ENCODE data around the gene MVK.

The MVK gene

GRCh38 chr12:109573029-109573913 lies at the start of gene MVK, which contains the start of gene MMAB:
Gene MVK, plus strand, starts transcription at chr12:109573794. Its CDS starts 1,029 bp downstream, at chr12:109574823.
Gene MMAB, minus strand, starts transcription at chr12:109573504. Its CDS starts 24 bp downstream, at chr12:109573480.
- DNase-seq, result peak; percentile 99

DNA sequence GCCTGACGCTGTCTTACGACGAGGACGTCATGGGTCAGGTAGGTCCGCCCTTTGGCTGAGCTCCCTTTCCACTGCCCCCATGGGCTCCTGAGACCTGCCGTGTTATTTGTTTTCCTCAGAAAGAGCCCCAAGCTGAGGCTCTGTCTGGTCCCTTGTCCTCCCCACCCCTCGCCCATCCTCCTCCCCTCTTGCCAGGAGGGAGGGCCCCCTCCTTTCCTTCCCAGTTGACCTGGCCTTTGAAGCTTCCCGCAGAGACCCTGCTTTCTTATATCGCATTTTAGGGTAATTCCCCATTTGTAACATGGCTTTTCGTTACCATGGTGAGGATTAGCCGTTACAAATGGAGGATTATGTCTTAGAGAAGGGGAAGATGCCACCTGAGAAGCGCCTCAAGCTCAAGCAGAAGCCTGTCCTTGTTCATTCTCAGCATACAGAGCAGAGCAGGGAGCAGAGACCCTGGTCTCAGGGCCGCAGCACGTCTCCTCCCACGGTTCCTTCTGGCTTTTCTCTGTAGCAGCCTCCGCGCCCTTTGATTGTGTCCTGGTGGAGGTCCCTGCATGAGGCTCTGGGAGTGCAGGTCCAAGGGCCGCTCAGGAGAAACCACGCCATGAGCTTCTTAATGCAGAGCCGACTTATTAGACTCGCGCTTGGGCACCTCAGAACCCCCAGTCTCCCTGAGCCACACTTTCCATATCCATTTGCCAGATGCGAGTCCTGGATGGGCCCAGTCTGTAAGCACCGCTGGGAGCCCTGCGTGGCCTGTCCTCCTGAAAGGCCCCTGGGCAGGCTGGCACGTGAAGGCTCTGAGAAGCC lies 48.9 kb upstream of the MVK start:
- DNase-seq, result no peak

DNA sequence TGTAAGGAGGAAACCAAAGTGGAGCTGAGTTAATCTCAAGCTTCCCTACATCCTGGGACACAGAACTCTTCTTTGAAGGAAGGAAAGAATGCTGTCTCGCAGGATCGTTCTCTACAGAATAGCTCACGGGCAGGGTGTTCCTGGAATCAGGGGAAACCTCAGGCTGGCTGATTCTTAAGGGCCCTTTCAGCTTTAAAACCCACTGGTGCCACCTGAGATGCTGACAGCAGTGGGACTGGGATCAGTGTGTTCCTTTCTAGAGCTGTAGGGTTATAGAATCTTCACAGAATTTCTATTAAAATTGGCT lies 48.4 kb upstream of the MVK start:
- DNase-seq, result no peak

DNA sequence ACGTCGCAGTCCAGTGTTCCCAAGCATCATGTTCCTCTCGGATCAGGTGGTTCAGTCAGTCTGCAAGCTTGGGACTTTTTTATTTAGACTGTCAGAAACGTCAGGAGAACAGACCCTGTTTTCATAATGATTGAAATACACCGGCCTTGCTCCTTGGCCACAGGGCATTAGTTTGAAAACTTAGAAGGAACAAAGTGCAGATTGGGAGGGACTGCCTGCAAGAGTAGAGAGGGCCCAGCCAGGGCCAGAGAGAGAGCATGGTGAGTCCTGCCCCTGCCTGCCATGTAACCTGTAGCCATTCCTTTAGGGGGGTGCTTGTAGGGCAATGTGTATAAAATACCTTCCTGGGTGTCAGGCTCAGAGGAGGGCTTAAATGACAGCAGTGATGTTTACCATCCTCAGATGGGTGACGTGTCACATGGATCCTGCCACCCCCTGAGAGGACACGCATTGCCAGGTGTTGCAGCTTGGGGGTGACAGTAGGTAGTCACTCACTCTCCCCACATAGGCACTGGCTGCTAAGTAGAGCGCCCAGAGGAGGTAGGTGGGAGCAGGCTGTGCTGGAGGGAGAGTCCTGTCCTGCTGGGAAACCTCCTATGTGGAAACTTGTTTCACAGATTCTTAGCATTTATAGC lies 46.0 kb upstream of the MVK start:
- DNase-seq, result no peak

DNA sequence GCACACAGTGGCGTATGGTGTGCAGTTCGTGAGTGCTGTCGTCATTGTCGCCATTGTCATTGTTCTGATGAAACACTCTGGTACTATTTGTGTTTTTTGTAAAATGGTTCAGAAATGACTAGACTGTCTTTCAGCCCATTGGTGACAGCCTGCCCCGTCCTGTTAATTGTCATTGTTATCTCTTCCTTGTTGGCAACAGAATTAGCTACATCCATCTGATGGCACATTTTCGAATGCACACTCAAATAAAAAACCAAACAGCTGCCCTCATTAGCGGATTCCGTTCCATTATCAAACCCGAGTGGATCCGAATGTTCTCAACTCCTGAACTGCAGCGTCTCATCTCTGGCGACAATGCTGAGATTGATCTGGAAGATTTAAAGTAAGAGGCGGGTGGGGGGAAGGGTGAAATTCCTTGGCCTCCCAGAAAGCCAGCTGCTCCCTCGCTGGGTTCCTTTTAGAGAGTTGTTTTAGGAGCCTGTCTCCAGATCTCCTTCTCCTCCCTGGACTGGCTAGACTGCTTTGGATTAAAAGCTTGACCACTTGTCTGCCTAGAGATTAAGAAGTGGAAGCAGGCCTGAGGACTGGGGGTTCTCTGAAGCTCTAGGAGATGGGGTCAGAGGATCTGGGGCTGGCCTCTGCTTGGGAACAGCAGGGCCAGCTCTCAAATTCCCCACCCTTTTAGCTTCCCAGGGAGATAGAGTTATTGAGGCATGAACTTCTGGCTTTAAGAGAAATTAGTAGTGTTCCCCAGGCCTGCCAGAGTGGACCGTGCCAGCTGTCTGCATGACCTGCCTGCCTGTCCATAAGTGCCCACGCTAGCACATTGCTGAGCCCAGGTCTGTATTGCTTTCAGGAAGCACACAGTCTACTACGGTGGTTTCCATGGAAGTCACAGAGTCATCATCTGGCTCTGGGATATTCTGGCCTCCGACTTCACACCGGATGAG lies 43.6 kb upstream of the MVK start:
- no peak for DNase-seq

DNA sequence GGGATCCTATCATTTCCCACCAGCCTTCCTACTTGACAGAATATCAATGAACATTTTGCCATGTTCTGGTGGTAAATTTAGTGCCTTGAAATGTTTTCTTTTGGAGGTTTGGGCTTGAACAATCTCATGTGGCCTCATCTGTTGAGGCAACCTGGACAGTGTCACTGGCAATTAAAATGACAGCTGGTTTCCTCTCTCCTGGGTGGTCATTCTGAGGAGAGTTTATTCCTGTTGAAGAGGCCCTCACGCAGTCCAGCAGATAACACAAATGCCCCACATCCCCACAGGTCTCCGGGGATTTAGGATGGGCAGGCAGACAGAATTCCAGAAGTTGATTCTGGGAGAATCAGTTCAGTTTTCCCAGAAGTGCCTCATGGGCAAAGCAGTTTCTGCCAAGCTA lies 42.2 kb upstream of the MVK start:
- no peak for DNase-seq

DNA sequence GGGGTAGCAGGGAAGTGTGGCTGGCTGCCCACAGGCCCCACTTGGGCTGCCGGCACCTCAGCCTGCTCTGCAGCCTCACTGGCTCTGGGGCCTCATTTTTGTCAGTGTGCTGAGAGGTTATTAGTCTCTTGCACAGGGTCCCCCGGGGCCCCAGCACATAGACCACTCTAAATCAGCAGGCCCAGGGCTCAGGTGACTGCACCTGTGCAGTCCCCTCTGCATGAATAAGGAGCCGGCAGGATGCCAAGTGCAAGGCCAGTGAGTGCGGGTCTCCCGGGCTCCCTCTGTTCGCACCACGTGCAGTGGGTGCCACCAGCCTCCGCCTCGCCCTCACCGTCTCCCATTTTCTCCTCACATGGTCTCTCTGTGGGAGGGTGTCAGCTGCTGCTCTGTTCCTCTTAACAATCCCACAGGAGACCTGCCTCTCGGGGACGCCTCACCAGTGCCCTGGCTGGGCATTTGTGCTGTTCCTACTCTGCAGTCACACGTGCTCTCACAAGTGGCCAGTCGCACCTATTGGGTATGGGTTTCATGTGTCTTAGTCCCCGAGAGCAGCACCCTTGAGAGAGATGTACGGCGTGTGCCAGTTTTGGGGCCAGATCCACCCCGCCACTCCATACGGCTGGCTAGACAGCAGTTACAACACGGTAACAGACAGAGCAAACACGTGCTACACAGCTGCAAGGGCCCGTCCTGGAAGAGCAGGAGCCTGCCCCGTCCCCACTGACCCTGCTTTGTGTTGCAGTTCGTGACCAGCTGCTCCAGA lies 40.7 kb upstream of the MVK start:
- no peak for DNase-seq

GRCh38 chr12:109533487-109533740 lies 40.2 kb upstream of the MVK start:
- DNase-seq, result no peak

DNA sequence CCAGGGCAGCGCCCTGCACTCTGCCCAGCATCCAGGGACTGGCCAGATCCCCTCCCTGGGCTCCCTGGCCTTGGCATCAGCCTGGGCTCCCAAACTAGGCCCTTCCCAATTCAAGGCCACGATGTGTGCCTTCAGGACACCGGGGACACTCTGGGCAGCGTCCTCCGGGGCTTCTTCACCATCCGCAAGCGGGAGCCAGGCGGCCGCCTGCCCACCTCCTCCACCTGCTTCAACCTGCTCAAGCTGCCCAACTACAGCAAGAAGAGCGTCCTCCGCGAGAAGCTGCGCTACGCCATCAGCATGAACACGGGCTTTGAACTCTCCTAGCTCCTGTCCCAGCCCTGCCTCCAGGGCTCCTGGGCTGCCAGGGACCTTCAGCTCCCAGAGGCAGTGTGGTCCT lies 39.1 kb upstream of the MVK start:
- no peak for DNase-seq

DNA sequence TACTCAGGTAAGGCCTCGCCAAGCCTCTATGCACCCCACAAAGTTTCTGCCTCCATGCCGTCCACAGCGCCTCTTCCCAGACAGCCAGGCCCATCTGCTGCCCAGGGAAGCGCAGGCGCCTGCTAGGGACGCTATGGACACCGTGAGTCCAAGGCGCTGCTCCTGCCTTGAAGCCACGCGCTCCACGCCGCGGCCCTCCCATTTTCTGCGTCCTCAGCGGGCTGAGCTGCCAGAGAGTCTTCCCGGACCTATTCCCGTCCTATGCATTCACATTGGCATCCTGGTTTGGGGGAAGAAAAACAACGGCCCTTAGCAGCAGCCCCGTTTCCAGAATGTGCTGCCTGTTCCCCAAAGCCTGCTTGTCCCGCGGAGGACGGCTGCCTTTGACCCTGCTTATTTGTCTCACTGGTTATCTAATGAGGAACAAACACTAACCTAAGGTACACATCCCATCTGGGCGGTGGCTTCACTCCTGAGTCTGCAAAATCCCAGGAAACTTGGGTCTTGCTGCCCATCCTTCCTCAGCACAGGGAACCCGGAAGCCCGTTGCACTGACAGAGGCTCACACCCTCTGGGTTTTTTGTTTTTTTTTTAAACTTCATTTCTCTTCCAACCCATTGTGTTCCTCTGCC lies 38.2 kb upstream of the MVK start:
- DNase-seq, result no peak

GRCh38 chr12:109535863-109536250 lies 37.7 kb upstream of the MVK start:
- no peak for DNase-seq

DNA sequence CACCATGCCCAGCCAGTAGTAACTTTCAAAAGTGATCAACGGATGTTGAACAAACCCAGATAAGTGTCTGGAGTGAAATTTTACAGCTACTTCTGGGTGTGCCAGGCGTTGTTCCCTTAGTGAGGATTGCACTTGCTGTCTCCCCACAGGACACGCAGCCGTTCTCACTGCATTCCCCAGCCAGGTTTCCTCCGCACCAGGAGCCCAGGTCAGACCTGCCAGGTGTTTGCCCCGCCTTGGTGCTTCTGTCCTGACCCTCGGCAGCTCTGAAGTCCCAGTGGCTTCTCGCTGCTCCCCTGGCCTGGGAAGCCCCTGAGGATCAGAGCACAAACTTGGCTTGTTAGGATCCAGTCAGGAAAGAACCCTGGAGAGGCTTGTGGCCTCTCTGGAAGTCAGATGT lies 36.5 kb upstream of the MVK start:
- DNase-seq, result no peak

GRCh38 chr12:109538191-109538863 lies 35.3 kb upstream of the MVK start:
- DNase-seq, result no peak

GRCh38 chr12:109539508-109539907 lies 34.1 kb upstream of the MVK start:
- DNase-seq, result peak; percentile 80

GRCh38 chr12:109540526-109541412 lies 32.8 kb upstream of the MVK start:
- no peak for DNase-seq

DNA sequence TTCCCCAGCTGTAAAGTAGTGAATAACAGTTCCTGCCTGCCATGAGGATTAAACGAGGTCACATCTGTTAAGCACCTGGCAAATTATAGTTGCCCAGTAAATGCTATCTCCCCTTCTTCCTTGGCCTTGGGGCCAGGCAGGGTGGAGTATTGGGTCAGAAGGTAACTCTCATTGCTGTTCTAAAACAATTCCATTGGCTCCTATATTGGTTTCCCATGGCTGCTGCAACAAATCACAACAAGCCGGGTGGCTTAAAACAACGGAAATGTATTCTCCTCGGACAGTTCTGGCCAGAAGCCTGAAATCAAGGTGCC lies 32.2 kb upstream of the MVK start:
- peak; percentile 9 for DNase-seq

- DNase-seq, result peak; percentile 80
These were observed 31.6 kb upstream of the MVK start for GRCh38 chr12:109542014-109542413.

DNA sequence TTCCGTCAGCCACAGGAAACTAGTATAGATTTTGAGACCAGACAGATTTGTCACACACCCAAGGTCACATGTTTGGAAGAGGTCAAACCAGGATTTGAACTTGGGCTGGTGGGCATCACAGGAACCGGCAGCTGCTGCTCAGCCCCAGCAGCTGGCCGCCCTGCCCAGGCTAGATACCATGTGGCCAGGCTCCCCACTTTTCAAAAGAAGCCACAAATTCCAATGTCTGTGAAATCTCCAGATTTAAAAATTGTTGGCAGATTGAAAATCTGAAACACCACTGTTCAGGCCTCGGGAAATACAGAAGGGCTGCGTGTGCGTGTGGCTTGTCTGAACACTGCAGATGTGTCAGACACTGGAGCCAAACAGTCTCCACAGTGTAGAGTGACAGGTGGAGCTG lies 30.7 kb upstream of the MVK start:
- no peak for DNase-seq

DNA sequence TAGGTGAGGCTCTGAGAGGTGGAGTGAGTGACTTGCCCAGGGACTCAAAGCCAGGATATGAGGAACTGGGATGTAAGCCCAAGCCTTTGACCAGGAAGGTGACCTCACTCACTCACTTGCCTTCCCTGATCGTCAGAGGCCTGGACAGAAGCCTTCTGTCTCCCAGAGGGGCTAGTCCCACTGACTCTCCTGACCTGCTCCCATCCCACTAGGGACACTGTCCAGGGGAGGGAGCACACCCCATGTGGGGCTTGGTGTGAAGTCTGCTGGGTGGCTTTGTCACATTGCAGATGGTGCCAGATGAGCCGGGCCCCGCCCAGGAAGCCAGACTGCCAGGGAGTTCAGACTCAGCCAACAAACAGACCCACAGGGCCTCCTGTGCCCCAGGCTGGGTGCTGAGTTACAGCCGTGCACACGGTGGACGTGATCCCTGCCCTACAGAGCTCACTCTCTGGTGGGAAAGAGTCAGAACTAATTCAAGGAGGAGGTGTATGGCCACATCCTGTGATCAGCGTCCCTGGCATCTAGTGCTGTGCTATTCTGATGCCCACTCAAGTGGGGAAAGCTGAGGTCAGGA lies 28.6 kb upstream of the MVK start:
- DNase-seq, result peak; percentile 61

- no peak for DNase-seq
These were observed 27.8 kb upstream of the MVK start for GRCh38 chr12:109545826-109546225.

Data from EL (cell line).